H1 (cell line): ENCODE results near the gene SLC44A1. TPM values are rescaled to one million over a fixed set of nuclear protein-coding genes. Genes with fewer than 3 reads are reported as not detected.

ENCODE experiments used
- E2F6 ChIP-seq: IDR thresholded peaks from 2 replicates; pipeline ENCODE4 v1.6.1; 2012; ENCODE audit warnings: inconsistent platforms
- GTF2F1 ChIP-seq: IDR thresholded peaks from 2 replicates; pipeline ENCODE4 v1.6.1; 2012; ENCODE audit warnings: low read depth, low read length, improper control_type of control experiment, borderline replicate concordance
- TAF1 ChIP-seq: IDR thresholded peaks from 2 replicates; pipeline ENCODE4 v1.6.1; 2011; ENCODE audit warnings: mild to moderate bottlenecking, low read depth, low read length
- polyA plus RNA-seq, 7 experiments: library from polyadenylated mRNA; depleted of rRNA in 3 of 7; stranded (reverse) in 5 of 7; unstranded in 2 of 7; fragments of >200 nt in 5 of 7; fragments of 200-250 nt in 2 of 7; gene quantifications; 1 replicate in 5 of 7; 2 replicates in 1 of 7; 4 replicates in 1 of 7; pipeline versions ENCODE4 v1.2.1 to v1.2.3, GENCODE V29; 2011 to 2013; ENCODE audit warnings: missing spikeins in 2 of 7, mixed read lengths in 2 of 7
- total RNA-seq: library from RNA; stranded (reverse); fragmentation: NEBNext Ultra II Directional; extraction: Animal tissue kit (Norgen Biotek cat#: 25700); gene quantifications from 2 replicates; pipeline ENCODE4 v1.2.1, GENCODE V29; 2021

SLC44A1 gene
- total and polyA plus RNA-seq, 2 of the 8 experiments (the other 6 are each of a cell fraction or from before 2014, with no cell fraction given) = 30.5 to 71.2 TPM

DNA sequence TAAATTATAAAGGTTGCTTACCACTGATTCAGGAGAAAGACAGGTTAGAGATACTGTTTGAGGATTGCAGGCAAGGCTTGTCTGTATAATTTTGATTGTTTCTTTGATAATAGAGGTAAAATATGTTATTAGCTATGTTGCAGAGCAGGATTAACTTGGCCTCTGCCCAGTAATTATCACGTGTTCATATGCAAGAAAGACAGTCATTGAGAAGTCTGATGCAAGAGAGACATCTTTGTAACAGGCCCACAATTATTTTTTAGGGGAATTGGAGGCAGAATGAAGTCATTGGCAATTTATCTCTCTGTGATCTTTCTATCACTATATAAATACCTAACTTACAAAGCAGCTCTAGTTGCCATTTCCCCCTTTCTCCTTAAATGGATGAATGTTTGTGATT, 46.0 kb downstream of the SLC44A1 start (continued):
- no peak for TF ChIP-seq E2F6
- no peak for TF ChIP-seq GTF2F1
- TF ChIP-seq TAF1 = no peak
